OCI-LY3 (cell line): Measurements from ENCODE around the gene CHD1L.

Source experiments
- H2AFZ ChIP-seq: fragments of 200-600, 300-600 bp; shearing (Covaris generic); 2 replicates; pipeline ENCODE4 v1.6.0; 2014; ENCODE audit warnings: antibody characterized with exemption, low read depth, low read length
- H3K27ac ChIP-seq: fragments of 200-600, 300-600 bp; sonication (generic); 2 replicates; pipeline ENCODE4 v1.5.1; 2014; ENCODE audit warnings: mild to moderate bottlenecking, low read length, moderate library complexity, mixed read lengths
- H3K27me3 ChIP-seq: fragments of 200-600, 300-600 bp; sonication (generic); 2 replicates; pipeline ENCODE4 v1.6.1; 2014; ENCODE audit warnings: low read depth, low read length, mixed read lengths
- H3K36me3 ChIP-seq: fragments of 200-600, 300-600 bp; sonication (generic); replicated peaks from 2 replicates; pipeline ENCODE3; 2014; ENCODE audit warnings: low read depth, low read length, mixed read lengths
- H3K4me1 ChIP-seq: fragments of 300-600, 200-600 bp; sonication (generic); 2 replicates; pipeline ENCODE4 v1.6.1; 2014; ENCODE audit warnings: low read length, mixed read lengths
- H3K4me2 ChIP-seq: fragments of 200-600, 300-600 bp; sonication (generic); 2 replicates; pipeline ENCODE4 v1.6.1; 2014; ENCODE audit warnings: low read length, mixed read lengths
- H3K4me3 ChIP-seq: fragments of 300-600, 200-600 bp; sonication (generic); 2 replicates; pipeline ENCODE4 v1.5.1; 2014; ENCODE audit warnings: antibody characterized with exemption, mild to moderate bottlenecking, low read length, moderate library complexity
- H3K79me2 ChIP-seq: fragments of 300-600, 200-600 bp; shearing (Covaris generic); 2 replicates; pipeline ENCODE4 v1.6.1; 2014; ENCODE audit warnings: mild to moderate bottlenecking, low read length, mixed read lengths
- H3K9ac ChIP-seq: fragments of 300-600, 200-600 bp; shearing (Covaris generic); 2 replicates; pipeline ENCODE4 v1.6.0; 2014; ENCODE audit warnings: mild to moderate bottlenecking, low read length, moderate library complexity
- H3K9me3 ChIP-seq: fragments of 200-600, 300-600 bp; shearing (Covaris generic); 2 replicates; pipeline ENCODE4 v1.6.1; 2014; ENCODE audit warnings: low read length, mixed read lengths; ENCODE audit not compliant: insufficient read depth
- H4K20me1 ChIP-seq: fragments of 200-600, 300-600 bp; sonication (generic); 2 replicates; pipeline ENCODE4 v1.6.1; 2016; ENCODE audit warnings: low read length, mixed read lengths; ENCODE audit not compliant: insufficient read depth
- EZH2phosphoT487 ChIP-seq: fragments of 200-600 bp; shearing (Covaris generic); IDR thresholded peaks from 2 replicates; pipeline ENCODE4 v1.6.1; 2018; ENCODE audit warnings: antibody characterized with exemption, mixed run types, low read depth
- TF ChIP-seq, protein P1 (sequence below): fragments of 200-600, 300-600 bp; sonication (generic); IDR thresholded peaks from 2 replicates; pipeline ENCODE4 v1.5.1; 2014; ENCODE audit warnings: antibody characterized with exemption, low read length, low read depth

CHD1L gene

DNA sequence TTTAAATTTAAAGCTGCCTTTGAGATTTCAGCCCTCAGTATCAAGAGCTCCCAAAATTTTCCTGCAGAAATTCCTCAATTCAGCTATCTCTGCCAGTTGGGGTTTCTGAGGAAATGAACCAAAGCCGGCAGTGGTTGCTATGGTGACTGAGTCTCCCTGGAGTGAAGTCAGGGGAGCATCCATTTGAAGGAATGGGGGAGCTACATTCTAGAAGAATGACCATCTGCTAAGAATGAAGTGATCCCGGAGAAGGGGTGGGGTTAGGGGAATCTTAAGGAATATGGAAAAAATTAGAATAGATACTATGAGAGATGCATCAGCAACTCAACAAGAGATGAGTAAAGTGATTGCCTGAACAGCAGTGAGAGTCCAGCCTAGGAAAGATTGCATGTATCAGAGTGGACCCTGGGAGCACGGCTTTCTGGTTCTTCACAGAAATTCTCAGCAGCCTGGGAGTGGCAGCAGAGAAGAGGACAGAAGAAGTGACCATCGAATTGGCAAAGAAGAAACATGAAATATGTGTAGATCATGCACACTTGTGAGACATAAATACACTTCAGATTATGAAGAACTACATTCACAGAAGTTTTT, 94.7 kb downstream of the CHD1L start:
- Histone ChIP-seq H3K9me3 (no peaks in the 10 kb centered on the region), H3K4me2 (no peak overlapping the region), H3K36me3 (no peaks in the 10 kb centered on the region), H2AFZ (no peak overlapping the region), H3K4me3 (no peak overlapping the region), H3K79me2 (no peaks in the 10 kb centered on the region), H3K27ac (no peak overlapping the region), H3K9ac (no peak overlapping the region), H4K20me1 (no peaks in the 10 kb centered on the region), H3K27me3 (peaks cover 37% of the 10 kb centered on the region), H3K4me1 (no peaks in the 10 kb centered on the region)
- TF ChIP-seq, protein P1, sequence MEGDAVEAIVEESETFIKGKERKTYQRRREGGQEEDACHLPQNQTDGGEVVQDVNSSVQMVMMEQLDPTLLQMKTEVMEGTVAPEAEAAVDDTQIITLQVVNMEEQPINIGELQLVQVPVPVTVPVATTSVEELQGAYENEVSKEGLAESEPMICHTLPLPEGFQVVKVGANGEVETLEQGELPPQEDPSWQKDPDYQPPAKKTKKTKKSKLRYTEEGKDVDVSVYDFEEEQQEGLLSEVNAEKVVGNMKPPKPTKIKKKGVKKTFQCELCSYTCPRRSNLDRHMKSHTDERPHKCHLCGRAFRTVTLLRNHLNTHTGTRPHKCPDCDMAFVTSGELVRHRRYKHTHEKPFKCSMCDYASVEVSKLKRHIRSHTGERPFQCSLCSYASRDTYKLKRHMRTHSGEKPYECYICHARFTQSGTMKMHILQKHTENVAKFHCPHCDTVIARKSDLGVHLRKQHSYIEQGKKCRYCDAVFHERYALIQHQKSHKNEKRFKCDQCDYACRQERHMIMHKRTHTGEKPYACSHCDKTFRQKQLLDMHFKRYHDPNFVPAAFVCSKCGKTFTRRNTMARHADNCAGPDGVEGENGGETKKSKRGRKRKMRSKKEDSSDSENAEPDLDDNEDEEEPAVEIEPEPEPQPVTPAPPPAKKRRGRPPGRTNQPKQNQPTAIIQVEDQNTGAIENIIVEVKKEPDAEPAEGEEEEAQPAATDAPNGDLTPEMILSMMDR = no peak

DNA sequence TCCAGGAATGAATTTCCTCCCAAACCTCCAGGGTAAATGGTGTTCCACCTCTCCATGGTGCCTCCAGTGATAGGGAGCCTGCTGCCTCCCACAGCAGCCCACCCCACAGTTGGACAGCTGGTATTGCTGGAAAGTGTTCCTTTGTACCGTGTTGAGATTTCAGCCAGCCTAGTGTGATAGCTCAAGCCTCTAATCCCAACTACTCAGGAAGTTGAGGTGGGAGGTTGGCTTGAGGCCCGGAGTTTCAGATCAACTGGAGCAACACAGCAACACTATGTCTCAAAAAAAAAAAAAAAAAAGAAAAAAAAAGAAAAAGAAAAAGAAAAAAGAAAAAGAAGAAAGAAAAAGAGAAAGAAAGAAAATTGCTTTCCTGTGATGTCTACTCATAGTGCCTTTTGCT, 96.1 kb downstream of the CHD1L start:
- no peak overlapping the region for H3K9ac ChIP-seq
- TF ChIP-seq EZH2phosphoT487 = no peak
- TF ChIP-seq, protein P1 = no peak
- no peak overlapping the region for H2AFZ ChIP-seq
- no peaks in the 10 kb centered on the region for H3K36me3 ChIP-seq
- no peaks in the 10 kb centered on the region for H3K4me1 ChIP-seq
- H3K4me2 ChIP-seq = no peak overlapping the region
- H3K9me3 ChIP-seq = no peaks in the 10 kb centered on the region
- no peaks in the 10 kb centered on the region for H3K79me2 ChIP-seq
- peaks cover 37% of the 10 kb centered on the region for H3K27me3 ChIP-seq
- H3K27ac ChIP-seq = no peak overlapping the region
- no peak overlapping the region for H3K4me3 ChIP-seq
- H4K20me1 ChIP-seq = no peaks in the 10 kb centered on the region

- no peak overlapping the region for H3K4me3 ChIP-seq
- no peak overlapping the region for H3K27ac ChIP-seq
- peaks cover 21% of the 10 kb centered on the region for H3K27me3 ChIP-seq
- H3K9ac ChIP-seq = no peak overlapping the region
- no peaks in the 10 kb centered on the region for H3K9me3 ChIP-seq
- H2AFZ ChIP-seq = no peak overlapping the region
- no peaks in the 10 kb centered on the region for H3K79me2 ChIP-seq
- H4K20me1 ChIP-seq = no peaks in the 10 kb centered on the region
- H3K4me2 ChIP-seq = no peak overlapping the region
- TF ChIP-seq, protein P1 = no peak
- no peak for TF ChIP-seq EZH2phosphoT487
- no peaks in the 10 kb centered on the region for H3K36me3 ChIP-seq
- H3K4me1 ChIP-seq = no peaks in the 10 kb centered on the region
Observed at GRCh38 chr1:147341246-147341645, 98.8 kb downstream of the CHD1L start.
